Measurements from ENCODE around the gene CDK5. TPM values are rescaled to one million over a fixed set of nuclear protein-coding genes. Genes with fewer than 3 reads are reported as not detected.

The CDK5 gene
- total and polyA plus RNA-seq, 9 of the 15 experiments (the other 6 are each of a cell fraction or from before 2014, with no cell fraction given) = 3.2 to 38.0 (median 27.5) TPM

- no peak for TF ChIP-seq NCOA2 (IDR thresholded peaks at IDR 0.05; ENCODE audit: partially characterized antibody in 2 of 2)
- TF ChIP-seq HES1 (IDR thresholded peaks at IDR 0.05; ENCODE audit: low read depth) = no peak
- TF ChIP-seq RUNX1 (IDR thresholded peaks at IDR 0.05; ENCODE audit: low read depth) = no peak
- peak; percentile 22; the same call in 1 of the 2 replicates for TF ChIP-seq ZNF212 (CRISPR knock-in tag; IDR thresholded peaks at IDR 0.05)
- no peak for TF ChIP-seq BDP1 (IDR thresholded peaks at IDR 0.05; ENCODE audit: insufficient read depth, insufficient read length)
- TF ChIP-seq CHD2 (IDR thresholded peaks at IDR 0.05; ENCODE audit: low read depth, low read length) = peak; percentile 54; the same call in 1 of the 2 replicates
- peak; percentile 50; the same call in 1 of the 2 replicates for TF ChIP-seq ZNF274 (IDR thresholded peaks at IDR 0.05; ENCODE audit: borderline replicate concordance, low read depth, low read length)
- peak; percentile 86; the same call in 1 of the 2 replicates for TF ChIP-seq THAP12 (CRISPR knock-in tag; IDR thresholded peaks at IDR 0.05)
- TF ChIP-seq ZNF277 (CRISPR knock-in tag; IDR thresholded peaks at IDR 0.05; ENCODE audit: borderline replicate concordance) = no peak
- TF ChIP-seq NFIC (IDR thresholded peaks at IDR 0.05) = peak; percentile 55
- TF ChIP-seq RNF219 (CRISPR knock-in tag; IDR thresholded peaks at IDR 0.05) = no peak
- TF ChIP-seq ZBTB49 (CRISPR knock-in tag; IDR thresholded peaks at IDR 0.05; ENCODE audit: borderline replicate concordance) = no peak
- peak; percentile 75; the same call in 1 of the 2 replicates for TF ChIP-seq CGGBP1 (CRISPR knock-in tag; IDR thresholded peaks at IDR 0.05)
Measured at GRCh38 chr7:151080522-151081169, 22.9 kb upstream of the CDK5 start, which contains the start of gene FASTK (continued).

All from K562 (cell line).